IMR-90 (cell line): ENCODE data around the gene SLC19A1. TPM values are rescaled to one million over a fixed set of nuclear protein-coding genes. Genes with fewer than 3 reads are reported as not detected.

Source experiments
- ATAC-seq: fragments of 200-7000 bp; cut with Tn5 transposase; 2 replicates; pipeline ENCODE4 v1.9.1; 2020; ENCODE audit warnings: low read depth, mild to moderate bottlenecking, moderate library complexity
- BruUV-seq: library from RNA; stranded (reverse); fragments of 400-500 nt; replicated peaks from 2 replicates; lab custom pipeline; 2021; lab: Mats Ljungman, UMichigan
- CTCF ChIA-PET: fragments of 300-600 bp; formaldehyde crosslinking; extraction: SDS; loops from one replicate; lab custom pipeline; 2021; ENCODE audit warnings: antibody characterized with exemption; lab: Yijun Ruan, JAX
- POLR2A ChIA-PET: fragments of 300-600 bp; sonication (Branson Sonifier 250); formaldehyde crosslinking; loops from one replicate; lab custom pipeline; 2022; ENCODE audit warnings: antibody characterized with exemption; ENCODE audit not compliant: unreplicated experiment; lab: Charles Lee
- DNase-seq: peaks from one replicate; pipeline ENCODE4 v3.0.0; 2013
- H2AFZ ChIP-seq: replicated peaks from 2 replicates; pipeline ENCODE3; 2013; ENCODE audit warnings: low read length, mild to moderate bottlenecking; ENCODE audit not compliant: poor library complexity
- H2AK5ac ChIP-seq: 2 replicates; pipeline ENCODE4 v1.6.1; 2013; ENCODE audit warnings: low read depth, low read length, inconsistent platforms
- H2AK9ac ChIP-seq: replicated peaks from 2 replicates; pipeline ENCODE3; 2013; ENCODE audit warnings: mild to moderate bottlenecking, low read depth, low read length, moderate library complexity; ENCODE audit not compliant: poor library complexity
- H2BK120ac ChIP-seq: 2 replicates; pipeline ENCODE4 v1.6.1; 2013; ENCODE audit warnings: low read depth, low read length, inconsistent platforms
- H2BK15ac ChIP-seq: 3 replicates; pipeline ENCODE4 v1.6.1; 2013; ENCODE audit warnings: low read depth, low read length, inconsistent platforms
- H2BK20ac ChIP-seq: 2 replicates; pipeline ENCODE4 v1.6.1; 2013; ENCODE audit warnings: low read depth, mild to moderate bottlenecking, inconsistent platforms, low read length, moderate library complexity
- H2BK5ac ChIP-seq: 2 replicates; pipeline ENCODE4 v1.6.1; 2013; ENCODE audit warnings: mild to moderate bottlenecking, low read depth, low read length, inconsistent platforms; ENCODE audit not compliant: poor library complexity, severe bottlenecking
- H3K14ac ChIP-seq: replicated peaks from 2 replicates; pipeline ENCODE4 v1.6.1; 2013; ENCODE audit warnings: low read depth, low read length, inconsistent platforms
- H3K18ac ChIP-seq: 2 replicates; pipeline ENCODE4 v1.6.1; 2013; ENCODE audit warnings: low read depth, low read length, control low read depth
- H3K23ac ChIP-seq: 2 replicates; pipeline ENCODE4 v1.6.1; 2013; ENCODE audit warnings: low read depth, low read length, inconsistent platforms
- H3K27ac ChIP-seq: 2 replicates; pipeline ENCODE4 v1.5.1; 2013; ENCODE audit warnings: mild to moderate bottlenecking, control low read depth, low read length; ENCODE audit not compliant: insufficient read depth
- H3K27me3 ChIP-seq: 2 replicates; pipeline ENCODE4 v1.6.1; 2013; ENCODE audit warnings: low read length; ENCODE audit not compliant: control insufficient read depth, insufficient read depth
- H3K36me3 ChIP-seq: 2 replicates; pipeline ENCODE4 v1.6.1; 2013; ENCODE audit warnings: low read length, mixed read lengths; ENCODE audit not compliant: control insufficient read depth, insufficient read depth
- H3K4ac ChIP-seq: 2 replicates; pipeline ENCODE4 v1.6.1; 2013; ENCODE audit warnings: low read depth, low read length, inconsistent platforms
- H3K4me1 ChIP-seq: 2 replicates; pipeline ENCODE4 v1.6.1; 2013; ENCODE audit warnings: low read length, mixed read lengths; ENCODE audit not compliant: control insufficient read depth, insufficient read depth
- H3K4me2 ChIP-seq: 2 replicates; pipeline ENCODE4 v1.6.1; 2013; ENCODE audit warnings: low read depth, mild to moderate bottlenecking, control low read depth, low read length, moderate library complexity
- H3K4me3 ChIP-seq: 2 replicates; pipeline ENCODE4 v1.5.1; 2013; ENCODE audit warnings: low read depth, mild to moderate bottlenecking, control low read depth, low read length, moderate library complexity; ENCODE audit not compliant: insufficient read depth
- H3K56ac ChIP-seq: 2 replicates; pipeline ENCODE4 v1.6.1; 2013; ENCODE audit warnings: low read length, inconsistent platforms; ENCODE audit not compliant: insufficient read depth; ENCODE audit errors: extremely low read depth
- H3K79me1 ChIP-seq, 2 experiments: 2 replicates each; pipeline ENCODE4 v1.6.1; 2013; ENCODE audit warnings: low read length in 2 of 2, inconsistent platforms in 1 of 2, low read depth in 1 of 2
- H3K9ac ChIP-seq: 2 replicates; pipeline ENCODE4 v1.6.1; 2013; ENCODE audit warnings: low read depth, low read length, control low read depth
- H3K9me1 ChIP-seq: 2 replicates; pipeline ENCODE4 v1.6.1; 2013; ENCODE audit warnings: low read length, inconsistent platforms; ENCODE audit not compliant: insufficient read depth
- H3K9me3 ChIP-seq: 2 replicates; pipeline ENCODE4 v1.6.1; 2013; ENCODE audit warnings: low read length; ENCODE audit not compliant: control insufficient read depth, insufficient read depth
- H4K20me1 ChIP-seq: 2 replicates; pipeline ENCODE4 v1.6.1; 2013; ENCODE audit warnings: low read length, inconsistent platforms; ENCODE audit not compliant: insufficient read depth
- H4K5ac ChIP-seq: 2 replicates; pipeline ENCODE4 v1.6.1; 2013; ENCODE audit warnings: mild to moderate bottlenecking, low read depth, low read length, control low read depth
- H4K8ac ChIP-seq, 2 experiments: 2 replicates each; pipeline ENCODE4 v1.6.1; 2013; ENCODE audit warnings: low read depth in 2 of 2, low read length in 2 of 2, control low read depth in 1 of 2, inconsistent platforms in 1 of 2
- H4K91ac ChIP-seq: 2 replicates; pipeline ENCODE4 v1.6.1; 2013; ENCODE audit warnings: low read depth, low read length, inconsistent platforms; ENCODE audit not compliant: insufficient read depth
- CEBPB ChIP-seq: IDR thresholded peaks from 2 replicates; pipeline ENCODE4 v1.6.1; 2012; ENCODE audit warnings: low read depth, low read length, improper control_type of control experiment
- CHD1 ChIP-seq: IDR thresholded peaks from 2 replicates; pipeline ENCODE4 v1.6.1; 2012; ENCODE audit warnings: low read depth, low read length, improper control_type of control experiment
- CTCF ChIP-seq: conservative IDR thresholded peaks from 2 replicates; pipeline ENCODE4 v1.5.1; 2012; ENCODE audit warnings: mild to moderate bottlenecking, low read depth, low read length, improper control_type of control experiment
- FOS ChIP-seq: fragments of 150-350 bp; IDR thresholded peaks from 2 replicates; pipeline ENCODE4 v1.6.1; 2016; ENCODE audit warnings: low read depth, low read length
- MAFK ChIP-seq: IDR thresholded peaks from 2 replicates; pipeline ENCODE4 v1.6.1; 2012; ENCODE audit warnings: low read depth, low read length, improper control_type of control experiment
- MXI1 ChIP-seq: IDR thresholded peaks from 2 replicates; pipeline ENCODE4 v1.6.1; 2012; ENCODE audit warnings: low read depth, mild to moderate bottlenecking, low read length, moderate library complexity, borderline replicate concordance
- NFE2L2 ChIP-seq: fragments of 150-350 bp; IDR thresholded peaks from 2 replicates; pipeline ENCODE4 v1.6.1; 2016; ENCODE audit warnings: low read depth, mild to moderate bottlenecking, low read length
- POLR2A ChIP-seq: IDR thresholded peaks from 2 replicates; pipeline ENCODE4 v1.6.1; 2012; ENCODE audit warnings: mild to moderate bottlenecking, low read depth, low read length
- RAD21 ChIP-seq: IDR thresholded peaks from 2 replicates; pipeline ENCODE4 v1.6.1; 2012; ENCODE audit warnings: low read length, improper control_type of control experiment
- RFX5 ChIP-seq: IDR thresholded peaks from 2 replicates; pipeline ENCODE4 v1.8.0; 2012; ENCODE audit warnings: low read depth, mild to moderate bottlenecking, low read length, moderate library complexity
- SMC3 ChIP-seq: fragments of 150-350 bp; IDR thresholded peaks from 2 replicates; pipeline ENCODE4 v1.6.1; 2016; ENCODE audit warnings: low read depth, mild to moderate bottlenecking, antibody characterized with exemption, low read length, moderate library complexity
- USF2 ChIP-seq: fragments of 150-350 bp; IDR thresholded peaks from 2 replicates; pipeline ENCODE4 v1.6.1; 2017; ENCODE audit warnings: mild to moderate bottlenecking, antibody characterized with exemption, low read length, low read depth
- WGBS, 2 experiments: methylation state at CpG; one replicate each; pipeline versions ENCODE4 v1.1.5 to v1.1.7; 2013; ENCODE audit warnings: missing lambda C conversion rate in 2 of 2; ENCODE audit not compliant: insufficient read length in 1 of 2; ENCODE audit errors: extremely low coverage in 2 of 2; 5-methylcytosine and 5-hydroxymethylcytosine counted together
- dilution Hi-C: fragments of 300-500 bp; cut with HindIII; formaldehyde crosslinking; loops from one replicate; pipeline ENCODE4 v1.14.3; 2018; ENCODE audit warnings: low sequenced_read_pairs; ENCODE audit not compliant: unreplicated experiment
- in situ Hi-C: fragments of 300-500 bp; cut with MboI; formaldehyde crosslinking; loops from 3 replicates; pipeline ENCODE4 v1.14.3; 2019; ENCODE audit warnings: low sequenced_read_pairs, inconsistent platforms, mixed read lengths
- intact Hi-C: fragments of 100-400 bp; cut with micrococcal nuclease; formaldehyde crosslinking; loops from 2 replicates; pipeline ENCODE4 v1.10.0; 2022
- polyA plus RNA-seq, 3 experiments: library from polyadenylated mRNA; depleted of rRNA; stranded (reverse); fragments of >200 nt; gene quantifications; 2 replicates each; pipeline ENCODE4 v1.2.3, GENCODE V29; 2012; ENCODE audit warnings: low replicate concordance in 1 of 3
- total RNA-seq: library from RNA; depleted of rRNA; stranded (reverse); fragments of >200 nt; gene quantifications from 2 replicates; pipeline ENCODE4 v1.2.3, GENCODE V29; 2012

Gene SLC19A1
- total and polyA plus RNA-seq, 2 of the 4 experiments (the other 2 are of a cell fraction), result 2.2 to 16.2 TPM

GRCh38 chr21:45560106-45561021 lies 18.1 kb upstream of the SLC19A1 start:
- Histone ChIP-seq H3K36me3 (no peaks in the 10 kb centered on the region), H3K79me1 (no peaks in the 10 kb centered on the region), H3K27me3 (no peaks in the 10 kb centered on the region; the same call in 1 of the 2 replicates), H2BK5ac (no peak overlapping the region), H3K4me2 (no peak overlapping the region), H2BK20ac (no peak overlapping the region), H3K9ac (no peak overlapping the region), H4K91ac (no peak overlapping the region), H3K9me3 (peaks cover 4% of the 10 kb centered on the region; the same call in 1 of the 2 replicates), H3K23ac (no peak overlapping the region; the same call in 1 of the 2 replicates), H3K56ac (no peak overlapping the region), H3K4me3 (no peak overlapping the region), H2AFZ (no peak overlapping the region), H3K27ac (no peak overlapping the region), H4K8ac (no peak overlapping the region), H4K20me1 (no peaks in the 10 kb centered on the region), H3K4ac (no peak overlapping the region), H4K5ac (no peak overlapping the region), H2BK120ac (no peak overlapping the region), H2BK15ac (no peak overlapping the region), H3K9me1 (peaks cover 6% of the 10 kb centered on the region; the same call in 1 of the 2 replicates), H2AK5ac (peak overlapping the region; percentile 34; the same call in 1 of the 2 replicates), H2AK9ac (no peak overlapping the region), H3K4me1 (peaks cover 9% of the 10 kb centered on the region), H3K14ac (no peak overlapping the region), H3K18ac (no peak overlapping the region)
- DNase-seq (no peak), ATAC-seq (no peak)
- ChIA-PET POLR2A (no interaction called here), CTCF (no interaction called here)
- TF ChIP-seq SMC3 (no peak), RFX5 (no peak), CHD1 (no peak), RAD21 (no peak), CTCF (no peak), POLR2A (no peak), NFE2L2 (no peak), FOS (no peak), USF2 (no peak), MAFK (no peak), CEBPB (no peak), MXI1 (no peak)
- 81% methylated on average over 6 of the region's 30 CpGs; no CpG with 5 or more reads in 1 of the 2 experiments for WGBS, 2 experiments
- intact Hi-C loops (no loop called here), in situ Hi-C loops (loop anchor here (10.0 kb wide), 1 partner anchor 364 kb away; no protein-coding TSS in a partner anchor), dilution Hi-C loops (no loop called here)
- no TSS peak for BruUV-seq
